HEK293 (cell line): ENCODE results near the gene RAB5IF.
"Not testable (repeated sequence)": the region's sequence is repeated elsewhere in the genome, so short reads cannot be mapped to it uniquely, and the experiment has no call there.

Experiments used
- ZNF311 ChIP-seq: fragments of 450-650 bp; formaldehyde crosslinking; IDR thresholded peaks from 2 replicates; pipeline ENCODE4 v1.5.1; 2017; ENCODE audit warnings: missing biosample characterization, missing genetic modification characterization, borderline replicate concordance
- ZNF629 ChIP-seq: fragments of 450-650 bp; formaldehyde crosslinking; IDR thresholded peaks from 2 replicates; pipeline ENCODE4 v1.5.1; 2017; ENCODE audit warnings: missing biosample characterization, missing genetic modification characterization
- ZNF677 ChIP-seq: fragments of 450-650 bp; IDR thresholded peaks from 2 replicates; pipeline ENCODE4 v1.5.0; 2018; ENCODE audit warnings: missing biosample characterization, mild to moderate bottlenecking, missing genetic modification characterization, moderate library complexity
- ZNF704 ChIP-seq: fragments of 450-650 bp; formaldehyde crosslinking; IDR thresholded peaks from 2 replicates; pipeline ENCODE4 v1.5.1; 2016; ENCODE audit warnings: missing biosample characterization, missing genetic modification characterization
- ZSCAN30 ChIP-seq: fragments of 450-650 bp; IDR thresholded peaks from 2 replicates; pipeline ENCODE4 v1.5.1; 2018; ENCODE audit warnings: missing biosample characterization, mild to moderate bottlenecking, missing genetic modification characterization, moderate library complexity
- TF ChIP-seq, protein P1 (sequence below): fragments of 450-650 bp; formaldehyde crosslinking; IDR thresholded peaks from 2 replicates; pipeline ENCODE4 v1.5.1; 2016; ENCODE audit warnings: missing biosample characterization, missing genetic modification characterization, low read depth

DNA sequence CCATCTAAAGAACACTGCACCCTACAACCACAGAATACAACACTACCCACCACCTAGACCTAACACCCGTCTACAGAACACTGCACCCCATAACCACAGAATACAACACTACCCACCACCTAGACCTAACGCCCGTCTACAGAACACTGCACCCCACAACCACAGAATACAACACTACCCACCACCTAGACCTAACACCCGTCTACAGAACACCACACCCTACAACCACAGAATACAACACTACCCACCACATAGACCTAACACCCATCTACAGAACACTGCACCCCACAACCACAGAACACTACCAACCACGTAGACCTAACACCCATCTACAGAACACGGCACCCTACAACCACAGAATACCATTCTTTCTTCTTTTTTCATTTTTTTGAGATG is 40.9 kb upstream of the RAB5IF start:
- not testable (repeated sequence) for TF ChIP-seq ZNF311, ZSCAN30, ZNF677, ZNF704, ZNF629 (tag by site-specific recombination)
- TF ChIP-seq, protein P1, sequence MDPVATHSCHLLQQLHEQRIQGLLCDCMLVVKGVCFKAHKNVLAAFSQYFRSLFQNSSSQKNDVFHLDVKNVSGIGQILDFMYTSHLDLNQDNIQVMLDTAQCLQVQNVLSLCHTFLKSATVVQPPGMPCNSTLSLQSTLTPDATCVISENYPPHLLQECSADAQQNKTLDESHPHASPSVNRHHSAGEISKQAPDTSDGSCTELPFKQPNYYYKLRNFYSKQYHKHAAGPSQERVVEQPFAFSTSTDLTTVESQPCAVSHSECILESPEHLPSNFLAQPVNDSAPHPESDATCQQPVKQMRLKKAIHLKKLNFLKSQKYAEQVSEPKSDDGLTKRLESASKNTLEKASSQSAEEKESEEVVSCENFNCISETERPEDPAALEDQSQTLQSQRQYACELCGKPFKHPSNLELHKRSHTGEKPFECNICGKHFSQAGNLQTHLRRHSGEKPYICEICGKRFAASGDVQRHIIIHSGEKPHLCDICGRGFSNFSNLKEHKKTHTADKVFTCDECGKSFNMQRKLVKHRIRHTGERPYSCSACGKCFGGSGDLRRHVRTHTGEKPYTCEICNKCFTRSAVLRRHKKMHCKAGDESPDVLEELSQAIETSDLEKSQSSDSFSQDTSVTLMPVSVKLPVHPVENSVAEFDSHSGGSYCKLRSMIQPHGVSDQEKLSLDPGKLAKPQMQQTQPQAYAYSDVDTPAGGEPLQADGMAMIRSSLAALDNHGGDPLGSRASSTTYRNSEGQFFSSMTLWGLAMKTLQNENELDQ (tag by site-specific recombination) = not testable (repeated sequence)
